NCI-H460 (cell line): ENCODE measurements around the gene NINJ2. TPM values are rescaled to one million over a fixed set of nuclear protein-coding genes. Genes with fewer than 3 reads are reported as not detected.
"Not testable (repeated sequence)": the region's sequence is repeated elsewhere in the genome, so short reads cannot be mapped to it uniquely, and the experiment has no call there.

Experiments used
- DNase-seq: peaks from one replicate; pipeline ENCODE4 v3.0.0-alpha.2; 2016; ENCODE audit warnings: low read depth; ENCODE audit errors: extremely low read depth
- total RNA-seq: library from RNA; depleted of rRNA; stranded (reverse); fragments of >200 nt; shearing (Covaris generic); gene quantifications from 2 replicates; pipeline ENCODE4 v1.2.3, GENCODE V29; 2014

NINJ2 gene
- total RNA-seq, 1 experiment from 2014 or later = 0.45 TPM

DNA sequence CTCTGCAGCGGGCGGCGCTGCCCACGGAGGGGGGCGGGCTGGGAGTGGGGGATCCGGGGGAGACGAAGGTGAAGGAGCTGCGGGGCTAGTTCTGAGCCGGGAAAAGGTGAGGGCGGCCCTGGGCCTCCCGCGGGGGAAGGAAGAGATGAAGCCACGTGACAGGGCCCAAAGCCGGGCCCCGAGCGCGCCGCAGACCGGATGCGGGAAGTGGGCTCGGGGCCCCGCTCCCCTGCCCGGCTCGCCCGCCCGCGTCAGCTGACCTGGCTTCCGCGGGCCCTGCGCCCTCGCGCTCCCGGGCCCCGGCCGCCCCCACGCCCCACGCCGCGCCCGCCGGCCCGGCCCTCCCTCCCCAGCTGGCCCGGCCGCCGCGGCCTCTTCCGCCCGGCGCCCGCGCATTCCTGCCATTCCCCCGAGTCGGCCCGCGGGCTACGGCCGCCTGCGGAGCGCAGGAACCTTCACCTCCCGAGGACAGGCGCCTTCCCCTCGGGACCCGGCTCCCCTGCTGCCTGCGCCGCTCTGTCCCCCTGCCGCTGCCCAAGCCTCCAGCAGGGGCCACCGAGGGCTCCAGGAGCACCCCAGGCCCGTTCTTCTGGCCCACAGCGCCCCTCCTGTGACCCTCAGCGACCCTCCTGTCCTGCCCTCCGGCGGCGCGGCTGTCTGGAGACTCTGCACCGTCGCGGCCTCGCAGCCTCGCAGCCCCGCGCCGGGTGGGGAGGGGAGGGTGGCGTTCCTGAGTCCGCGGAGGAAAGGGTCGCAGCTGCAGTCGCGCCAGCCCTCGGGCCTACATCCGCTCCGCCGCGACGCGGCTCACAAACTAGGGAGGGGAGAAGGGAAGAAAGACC is 20.4 kb downstream of the NINJ2 start:
- no peak for DNase-seq

DNA sequence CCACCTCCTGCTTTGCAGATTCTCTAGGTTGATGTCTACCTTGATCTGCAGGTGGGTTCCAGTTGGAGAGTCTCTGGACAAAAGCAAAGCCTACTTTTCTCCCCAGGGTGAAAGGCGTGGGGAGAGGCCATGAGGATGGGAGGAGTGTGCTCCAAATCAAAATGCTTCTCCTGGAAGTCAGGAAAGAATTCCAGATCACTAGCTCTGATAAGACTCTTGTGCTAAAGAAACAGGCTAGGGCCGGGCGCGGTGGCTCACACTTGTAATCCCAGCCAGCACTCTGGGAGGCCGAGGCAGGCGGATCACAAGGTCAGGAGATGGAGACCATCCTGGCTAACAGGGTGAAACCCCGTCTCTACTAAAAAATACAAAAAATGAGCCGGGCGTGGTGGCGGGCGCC is 21.9 kb downstream of the NINJ2 start:
- not testable (repeated sequence) for DNase-seq

DNA sequence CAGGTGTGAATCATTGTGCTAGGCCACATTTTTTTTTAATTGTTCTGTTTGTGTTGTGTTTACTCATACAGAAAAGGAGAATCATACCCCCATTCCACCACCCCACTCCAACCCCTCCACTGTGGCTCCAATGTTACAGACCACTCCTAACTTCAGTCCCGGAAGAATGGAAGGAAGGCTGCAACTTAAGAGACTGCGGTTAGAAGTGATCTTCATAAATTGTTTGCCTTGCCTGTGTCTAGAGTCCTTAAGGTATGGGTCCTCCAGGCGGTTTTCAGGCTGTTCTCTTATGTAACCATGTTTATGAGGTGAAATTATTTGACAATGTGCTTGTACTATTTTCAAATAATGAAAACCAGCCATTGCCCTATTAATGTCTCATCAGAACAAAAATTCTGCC is 22.5 kb downstream of the NINJ2 start:
- no peak for DNase-seq

DNA sequence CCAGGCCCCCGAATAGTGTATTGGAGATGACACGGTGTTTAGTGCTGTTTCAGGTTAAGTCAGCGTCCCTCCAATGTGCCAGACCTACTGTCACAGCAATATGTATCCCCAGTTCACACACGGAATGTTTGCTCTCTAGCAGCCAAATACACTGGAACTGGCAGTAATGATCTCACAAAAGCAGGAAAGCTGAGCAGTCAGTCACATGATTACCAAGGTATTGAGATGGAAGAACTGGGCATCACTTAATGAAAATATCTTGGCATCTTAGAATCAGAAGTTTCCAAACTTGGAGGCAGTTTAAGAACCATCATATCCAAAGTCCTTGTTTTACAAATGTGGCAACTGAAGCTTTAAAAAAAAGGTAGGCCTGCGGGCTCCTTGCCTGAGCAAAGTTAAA is 23.3 kb downstream of the NINJ2 start:
- no peak for DNase-seq

DNA sequence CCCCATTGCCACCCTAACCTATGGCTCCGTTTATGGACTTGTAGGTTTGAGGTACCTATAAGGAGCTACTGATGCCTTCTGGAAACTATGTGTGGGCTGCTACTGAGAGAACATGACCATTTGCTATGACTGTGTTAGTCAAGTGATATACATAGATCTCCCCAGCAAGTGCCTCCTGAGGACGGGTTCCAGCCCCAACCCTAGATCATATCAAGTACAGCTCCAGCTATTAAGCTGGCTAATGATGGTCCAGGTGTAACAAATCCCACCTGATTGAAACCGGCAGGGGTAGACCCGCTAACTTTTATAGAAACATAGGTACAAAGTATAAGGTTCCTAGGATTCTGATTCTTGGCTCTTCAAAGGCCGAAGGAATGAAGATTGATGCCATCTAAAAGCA is 23.7 kb downstream of the NINJ2 start:
- DNase-seq = no peak

DNA sequence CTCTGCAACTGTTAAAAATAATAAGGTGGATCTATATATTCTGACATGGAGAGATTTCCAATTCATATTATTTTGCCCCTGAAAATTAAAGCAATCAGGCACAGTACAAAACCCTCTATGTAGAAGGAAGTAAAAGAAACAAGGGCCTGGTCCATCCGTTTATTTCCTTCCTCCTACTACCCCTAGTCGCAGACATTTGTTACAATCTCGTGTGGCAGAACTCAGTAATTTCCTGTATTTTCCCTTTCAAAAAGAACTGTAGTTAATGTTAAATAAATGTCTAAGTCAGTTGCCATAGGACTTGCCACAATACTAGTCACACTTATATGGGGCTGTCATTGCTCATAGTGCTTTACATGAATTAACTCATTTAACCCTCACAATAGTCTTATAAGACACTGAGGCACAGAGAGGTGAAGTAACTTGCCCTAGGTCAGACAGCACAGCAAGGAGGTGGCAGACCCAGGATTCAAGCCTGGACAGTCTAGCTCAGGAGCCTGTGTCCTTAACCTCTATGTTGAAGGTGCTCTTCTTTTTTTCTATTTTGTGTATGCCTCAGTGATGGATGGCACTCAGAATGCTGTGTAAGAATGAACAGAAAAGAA is 24.2 kb downstream of the NINJ2 start:
- DNase-seq = no peak

DNA sequence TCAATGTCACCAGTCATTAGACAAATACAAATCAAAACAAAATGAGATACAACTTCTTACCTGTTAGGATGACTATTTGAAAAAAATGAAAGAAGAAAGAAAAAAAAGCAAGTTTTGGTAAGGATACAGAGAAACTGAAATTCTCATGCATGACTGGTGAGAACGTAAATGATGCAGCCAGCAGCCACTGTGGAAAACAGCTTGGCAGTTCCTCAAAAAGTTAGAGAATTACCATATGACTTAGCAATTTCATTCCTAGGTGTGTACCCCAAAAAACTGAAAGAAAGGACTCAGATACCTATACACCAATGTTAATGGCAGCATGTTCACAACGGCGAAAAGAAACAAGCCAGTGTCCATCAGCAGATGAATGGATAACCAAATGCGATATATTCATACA is 26.6 kb downstream of the NINJ2 start:
- no peak for DNase-seq

DNA sequence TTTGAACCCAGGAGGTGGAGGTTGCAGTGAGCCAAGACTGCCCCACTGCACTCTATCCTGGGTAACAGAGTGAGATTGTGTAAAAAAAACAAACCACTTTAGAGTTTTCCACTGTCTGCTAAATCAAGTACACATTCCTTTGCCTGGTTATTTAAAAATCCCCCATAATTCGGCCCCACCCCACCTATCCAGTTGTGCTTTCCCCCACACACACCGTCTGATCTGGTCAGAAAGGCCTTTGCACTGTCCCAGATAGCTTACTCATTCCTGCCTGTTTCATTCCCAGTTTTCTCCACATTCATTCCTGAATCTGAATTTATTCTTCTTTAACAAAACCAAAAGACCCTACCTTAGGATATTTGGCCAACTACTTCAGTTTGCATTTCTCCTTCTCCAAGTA is 29.5 kb downstream of the NINJ2 start:
- DNase-seq = no peak

DNA sequence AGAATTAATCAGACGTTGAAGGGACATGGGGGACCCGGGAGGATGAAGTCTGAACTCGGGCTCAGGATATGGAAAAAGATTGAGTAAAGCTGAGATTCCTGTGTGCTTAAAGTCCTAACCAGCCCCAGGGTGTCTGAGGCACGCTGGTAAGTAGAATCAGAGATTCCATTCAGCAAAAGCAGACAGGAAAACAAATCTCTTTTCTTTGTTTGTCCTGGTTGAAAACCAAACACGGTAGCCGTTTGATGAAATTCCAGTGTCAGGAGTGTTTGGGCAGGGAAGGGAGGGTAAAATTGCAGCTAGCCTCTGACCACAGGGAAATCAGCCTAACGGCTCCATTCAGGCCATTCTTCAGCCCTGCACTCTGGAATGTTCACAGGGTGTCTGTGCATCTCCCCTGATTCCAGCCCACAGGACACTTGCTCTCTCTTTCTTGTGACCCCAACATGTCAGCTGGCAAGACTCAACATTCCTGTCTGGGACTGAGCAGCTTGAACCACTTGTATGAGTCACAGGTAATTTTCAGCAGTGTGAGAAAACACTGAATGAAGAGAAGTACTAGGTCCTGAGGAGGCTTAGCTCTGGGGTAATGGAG is 31.0 kb downstream of the NINJ2 start:
- peak; percentile 66 for DNase-seq

DNA sequence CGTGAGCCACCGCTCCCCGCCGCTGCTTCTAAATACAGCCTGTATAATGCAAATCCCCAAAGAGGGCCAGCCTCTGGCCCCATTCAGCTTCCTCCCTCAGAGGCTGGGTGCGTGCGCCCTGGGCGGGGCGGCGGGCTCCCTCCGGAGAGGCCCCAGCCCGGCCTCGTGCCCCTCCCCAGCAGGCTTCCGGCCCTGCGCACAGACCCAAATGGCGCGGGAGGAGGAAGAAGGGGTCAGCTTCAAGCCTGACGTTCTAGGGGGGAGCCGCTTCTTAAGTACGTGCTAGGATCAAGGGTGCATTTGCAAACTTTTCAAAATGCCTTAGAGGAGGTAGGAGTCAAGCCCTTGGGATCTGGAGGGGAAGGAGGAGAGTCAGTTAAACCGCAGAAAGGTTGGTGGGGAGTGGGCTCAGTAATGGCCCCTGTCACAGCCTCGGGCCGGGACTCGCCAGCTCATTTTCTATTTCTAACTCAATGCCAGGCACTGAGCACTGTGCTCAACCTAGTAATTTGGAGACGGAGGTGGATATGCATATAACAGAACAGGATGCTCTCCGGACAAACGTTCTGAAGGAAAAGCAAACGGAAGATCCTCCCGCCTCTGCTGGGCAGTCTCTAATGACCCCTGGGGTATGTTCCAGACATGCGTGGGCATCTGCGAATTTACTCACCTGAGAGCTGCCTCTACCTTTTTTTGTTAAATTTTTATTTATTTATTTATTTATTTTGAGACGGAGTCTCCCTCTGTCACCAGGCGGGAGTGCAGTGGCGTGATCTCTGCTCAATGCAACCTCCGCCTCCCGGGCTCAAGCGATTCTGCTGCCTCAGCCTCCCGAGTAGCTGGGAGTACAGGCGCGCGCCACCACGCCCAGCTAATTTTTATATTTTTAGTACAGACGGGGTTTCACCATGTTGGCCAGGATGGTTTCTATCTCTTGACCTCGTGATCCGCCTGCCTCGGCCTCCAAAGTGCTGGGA is 32.3 kb downstream of the NINJ2 start:
- no peak for DNase-seq

DNA sequence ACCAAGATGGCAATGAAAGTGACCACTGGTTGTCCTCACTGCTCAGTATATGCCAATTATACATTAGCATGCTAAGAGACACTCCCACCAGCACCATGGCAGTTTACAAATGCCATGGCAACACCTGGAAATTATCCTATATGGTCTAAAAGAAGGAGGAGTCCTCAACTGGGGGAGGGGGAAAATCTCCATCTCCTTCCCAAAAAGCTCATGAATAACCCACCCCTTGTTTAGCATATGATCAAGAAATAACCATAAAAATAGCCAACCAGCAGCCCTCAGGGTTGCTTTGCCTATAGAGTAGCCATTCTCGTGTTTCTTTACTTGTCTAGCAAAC is 34.5 kb downstream of the NINJ2 start:
- DNase-seq = not testable (repeated sequence)

DNA sequence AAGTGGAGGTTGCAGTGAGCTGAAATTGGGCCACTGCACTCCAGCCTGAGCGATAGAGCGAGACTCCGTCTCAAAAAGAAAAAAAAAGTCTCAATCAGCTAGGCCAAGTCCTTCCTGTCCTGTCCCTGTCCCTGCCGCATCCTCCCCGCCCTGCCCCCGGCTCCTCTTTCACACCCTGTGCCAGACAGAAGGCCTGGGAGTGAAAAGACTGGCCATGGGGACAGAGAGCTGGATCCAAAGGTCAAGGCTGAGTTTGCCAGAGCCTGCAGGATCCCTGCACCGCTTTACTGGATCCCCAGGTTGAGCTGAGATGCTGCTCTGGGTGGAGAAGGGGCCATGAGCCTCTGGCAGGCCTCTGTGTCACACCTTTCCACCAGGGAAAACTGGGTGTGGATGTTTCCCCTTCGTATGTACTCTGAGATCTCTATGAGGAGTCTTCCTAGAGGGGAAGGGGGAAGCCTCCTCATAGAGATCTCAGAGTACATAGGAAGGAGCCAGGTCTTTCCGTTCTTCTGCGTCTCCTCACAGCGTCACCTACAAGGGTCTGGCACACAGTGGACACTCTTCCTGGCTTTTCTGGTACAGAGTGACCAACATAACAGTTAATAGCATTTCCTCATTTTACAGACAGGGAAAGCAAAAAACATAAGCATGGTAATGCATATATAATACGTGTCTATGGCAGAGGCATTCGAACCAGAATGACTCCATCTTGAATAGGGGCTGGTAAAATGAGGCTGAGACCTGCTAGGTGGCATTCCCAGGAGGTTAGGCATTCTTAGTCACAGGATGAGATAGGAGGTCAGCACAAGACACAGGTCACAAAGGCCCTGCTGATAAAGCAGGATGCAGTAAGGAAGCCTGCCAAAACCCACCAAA is 35.1 kb downstream of the NINJ2 start:
- DNase-seq = no peak

DNA sequence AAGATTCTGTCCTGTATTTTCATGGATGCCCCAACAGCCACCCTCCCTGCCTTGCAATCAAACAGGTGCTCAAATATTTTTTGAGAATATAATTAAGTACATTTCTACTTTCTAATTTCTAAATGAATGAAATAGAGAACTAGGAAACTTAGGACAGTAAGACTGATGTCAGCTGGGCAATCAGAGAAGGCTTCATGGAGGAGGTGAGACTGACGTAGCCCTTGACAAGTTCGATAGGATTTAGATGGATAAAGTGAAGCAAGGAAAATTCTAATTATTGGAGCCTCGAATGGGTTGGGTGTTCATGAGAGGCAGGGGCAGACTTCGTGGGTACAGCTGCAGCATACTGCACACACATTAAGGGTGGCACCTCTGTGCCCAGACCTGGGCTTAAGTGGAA is 36.0 kb downstream of the NINJ2 start:
- DNase-seq = no peak

DNA sequence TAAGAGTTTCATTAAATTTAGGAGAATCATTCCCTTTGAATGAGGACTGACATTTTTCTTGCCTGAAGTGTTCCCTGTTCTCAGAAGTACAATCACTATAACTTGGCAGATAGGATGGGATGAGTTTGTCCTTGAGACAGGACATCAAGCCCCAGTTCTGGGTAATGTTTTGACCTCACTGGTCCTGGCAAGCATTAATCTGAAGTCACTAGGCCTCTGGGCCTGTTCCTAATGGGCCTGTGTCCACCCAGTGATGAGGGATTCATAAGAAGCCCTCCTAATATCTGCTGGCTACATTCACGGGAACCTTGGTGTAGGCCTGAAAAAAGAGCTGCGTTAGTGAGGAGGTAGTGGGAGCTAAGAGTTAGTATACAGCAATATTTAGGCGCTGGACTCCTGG is 37.2 kb downstream of the NINJ2 start:
- DNase-seq = no peak

DNA sequence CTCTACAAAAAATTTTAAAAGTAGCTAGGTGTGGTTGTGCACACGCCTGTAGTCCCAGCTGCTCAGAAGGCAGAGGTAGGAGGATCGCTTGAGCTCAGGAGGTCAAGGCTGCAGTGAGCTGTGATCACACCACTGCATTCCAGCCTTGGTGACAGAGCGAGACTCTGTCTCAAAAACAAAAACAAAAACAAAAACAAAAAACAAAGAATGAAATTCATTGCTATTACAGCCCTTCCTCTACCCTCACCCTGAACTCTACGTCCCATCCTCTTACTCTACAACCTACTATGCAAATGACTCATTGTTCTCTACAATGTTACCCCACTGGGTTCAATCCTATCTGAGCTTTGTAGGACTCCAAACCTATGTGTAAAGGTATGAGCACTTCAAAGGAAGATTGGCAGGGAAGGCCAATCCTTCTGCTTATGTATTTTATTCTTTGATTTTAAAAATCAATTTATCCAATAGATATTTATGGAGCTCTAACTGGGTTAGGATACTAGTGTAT is 39.3 kb downstream of the NINJ2 start:
- DNase-seq = no peak

DNA sequence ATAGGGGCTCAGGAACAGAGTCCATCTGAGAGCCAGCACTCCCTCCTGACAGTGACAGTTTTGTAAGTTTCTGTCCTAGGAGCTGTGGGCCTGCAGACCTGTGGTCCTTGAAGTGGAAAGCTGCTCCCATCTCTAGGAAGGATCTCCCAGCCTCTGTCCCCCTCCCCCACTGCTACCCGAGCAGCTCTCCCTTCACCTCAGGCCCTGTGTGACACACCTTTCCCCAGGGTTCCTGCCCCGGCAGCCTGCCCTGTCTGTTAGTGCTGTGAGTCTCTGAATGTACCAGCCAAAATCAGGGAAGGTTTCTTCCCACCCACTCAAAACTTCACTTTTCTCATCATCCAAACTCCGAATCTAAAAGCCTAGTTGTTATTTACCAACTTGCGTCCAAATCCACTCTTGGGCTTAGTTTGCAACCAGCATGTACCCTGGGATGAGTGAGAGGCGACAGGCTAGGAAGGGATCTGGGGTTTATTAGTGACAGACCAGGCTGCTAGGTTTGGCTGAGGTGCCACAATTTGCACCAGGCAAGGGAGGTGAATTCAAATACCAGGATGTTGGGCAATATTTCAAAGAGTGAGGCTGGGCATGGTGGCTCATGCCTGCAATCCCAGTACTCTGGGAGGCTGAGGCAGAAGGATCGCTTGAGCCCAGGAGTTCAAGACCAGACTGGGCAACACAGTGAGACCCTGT is 39.9 kb downstream of the NINJ2 start:
- DNase-seq = no peak

DNA sequence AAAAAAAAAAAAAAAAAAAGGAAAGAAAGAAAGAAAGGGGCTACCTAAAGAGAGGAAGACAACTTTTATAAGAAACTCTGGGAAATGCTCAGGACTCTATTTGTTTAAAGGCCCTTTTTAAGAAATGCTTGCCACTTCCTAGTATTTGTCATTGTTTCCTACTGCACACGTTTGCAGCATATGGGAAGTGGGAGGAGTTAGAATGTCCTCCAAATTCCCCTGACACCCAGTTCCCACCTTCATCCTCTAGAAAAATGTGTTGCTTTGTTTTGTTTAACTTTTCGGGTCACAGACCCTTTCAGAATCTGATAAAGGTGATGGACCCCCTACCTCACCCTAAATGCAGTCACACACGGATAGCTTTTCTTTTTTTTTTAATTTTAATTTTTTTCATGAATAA is 40.8 kb downstream of the NINJ2 start:
- DNase-seq = no peak

DNA sequence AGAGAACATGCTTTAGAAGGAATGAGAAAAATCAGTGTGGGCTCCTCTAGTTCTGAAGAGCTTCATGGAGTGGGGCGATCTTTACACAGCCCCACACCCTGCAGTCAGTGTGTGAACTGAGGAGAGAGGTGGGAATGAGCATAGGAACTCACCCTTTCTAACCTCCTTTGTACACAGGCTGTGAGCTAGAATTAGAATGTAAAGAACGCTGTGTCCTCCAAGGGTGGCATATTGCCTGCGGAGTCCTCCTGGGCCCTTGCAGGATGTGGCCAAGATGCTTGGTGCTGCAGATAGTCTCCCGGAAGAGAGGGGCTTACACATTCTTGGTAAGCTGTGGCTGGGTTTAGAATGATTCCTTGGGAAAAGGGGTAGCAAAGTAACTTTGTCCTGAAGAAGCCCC is 43.9 kb downstream of the NINJ2 start:
- no peak for DNase-seq

DNA sequence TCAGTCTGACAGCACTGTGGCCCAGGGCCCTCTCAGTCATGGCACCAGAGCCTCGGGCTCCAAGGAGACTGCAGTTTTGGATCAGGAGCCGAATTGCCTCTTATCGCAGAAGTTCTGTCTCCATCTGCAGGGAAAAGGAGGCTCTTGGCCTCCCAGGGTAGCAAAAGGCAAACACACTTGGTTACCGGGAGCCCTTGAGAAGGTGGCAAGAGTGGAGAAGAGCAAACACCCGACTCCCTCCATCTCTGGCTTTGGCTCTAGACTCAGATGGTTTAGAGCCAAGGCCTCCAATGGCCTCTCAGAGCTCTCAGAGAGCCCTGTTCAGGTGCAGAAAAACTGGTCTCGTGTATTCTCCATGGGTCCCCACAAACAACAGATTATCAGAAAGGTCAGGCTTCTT is 44.6 kb downstream of the NINJ2 start:
- DNase-seq = no peak
